ENCODE data around the gene CD180. TPM values are rescaled to one million over a fixed set of nuclear protein-coding genes. Genes with fewer than 3 reads are reported as not detected.

The CD180 gene
- total RNA-seq, 4 donors from 2014 or later = 0.10 to 0.56 (median 0.22) TPM; not detected in 1

- H3K36me3 ChIP-seq = no peaks in the 10 kb centered on the region
- intact Hi-C loops (cut with DNase I; ENCODE audit: low total_unique reads) = no loop called here
- no peaks in the 10 kb centered on the region for H3K9me3 ChIP-seq
- DNase-seq (no peak), ATAC-seq (no peak)
- no peak overlapping the region for H3K4me3 ChIP-seq
- H3K27me3 ChIP-seq = no peaks in the 10 kb centered on the region
- TF ChIP-seq CTCF (IDR thresholded peaks at IDR 0.05 in 4 of 5, conservative IDR thresholded peaks at IDR 0.05 in 1 of 5) (no peak), POLR2A (IDR thresholded peaks at IDR 0.05) (no peak)
- in situ Hi-C loops (cut with MboI; ENCODE audit: low sequenced_read_pairs in 4 of 4) = loop anchor here in 1 of 4 donors (25.0 kb wide), 1 partner anchor 881 kb away; no protein-coding TSS in a partner anchor
- no peak overlapping the region for H3K27ac ChIP-seq
- no peaks in the 10 kb centered on the region for H3K4me1 ChIP-seq
Measured at GRCh38 chr5:67192719-67193438, 3.7 kb downstream of the CD180 start.

GRCh38 chr5:67190861-67191260 is 5.7 kb downstream of the CD180 start:
- Histone ChIP-seq H3K36me3 (no peaks in the 10 kb centered on the region), H3K4me3 (no peak overlapping the region), H3K27me3 (no peaks in the 10 kb centered on the region), H3K9me3 (no peaks in the 10 kb centered on the region), H3K27ac (no peak overlapping the region), H3K4me1 (no peaks in the 10 kb centered on the region)
- TF ChIP-seq POLR2A (IDR thresholded peaks at IDR 0.05) (no peak), CTCF (IDR thresholded peaks at IDR 0.05 in 4 of 5, conservative IDR thresholded peaks at IDR 0.05 in 1 of 5) (no peak)
- intact Hi-C loops (cut with DNase I; ENCODE audit: low total_unique reads) = no loop called here
- in situ Hi-C loops (cut with MboI; ENCODE audit: low sequenced_read_pairs in 4 of 4) = loop anchor here in 1 of 4 donors (25.0 kb wide), 1 partner anchor 879 kb away; no protein-coding TSS in a partner anchor
- no peak for ATAC-seq
- no peak for DNase-seq

- Histone ChIP-seq H3K27ac (no peak overlapping the region), H3K36me3 (no peaks in the 10 kb centered on the region)
Measured at GRCh38 chr5:67190410-67190809, 6.2 kb downstream of the CD180 start.

GRCh38 chr5:67189931-67190330 is 6.7 kb downstream of the CD180 start:
- TF ChIP-seq CTCF (IDR thresholded peaks at IDR 0.05 in 4 of 5, conservative IDR thresholded peaks at IDR 0.05 in 1 of 5) (no peak), POLR2A (IDR thresholded peaks at IDR 0.05) (no peak)
- Histone ChIP-seq H3K9me3 (no peaks in the 10 kb centered on the region), H3K27ac (no peak overlapping the region), H3K4me1 (no peaks in the 10 kb centered on the region), H3K36me3 (no peaks in the 10 kb centered on the region), H3K27me3 (no peaks in the 10 kb centered on the region), H3K4me3 (no peak overlapping the region)
- no peak for ATAC-seq
- no peak for DNase-seq
- in situ Hi-C loops (cut with MboI; ENCODE audit: low sequenced_read_pairs in 4 of 4) = loop anchor here in 1 of 4 donors (25.0 kb wide), 1 partner anchor 878 kb away; no protein-coding TSS in a partner anchor
- intact Hi-C loops (cut with DNase I; ENCODE audit: low total_unique reads) = no loop called here

More at GRCh38 chr5:67190410-67190809, 6.2 kb downstream of the CD180 start:
- Histone ChIP-seq H3K4me1 (no peaks in the 10 kb centered on the region), H3K27me3 (no peaks in the 10 kb centered on the region), H3K9me3 (no peaks in the 10 kb centered on the region), H3K4me3 (no peak overlapping the region)
- DNase-seq = no peak
- intact Hi-C loops (cut with DNase I; ENCODE audit: low total_unique reads) (no loop called here), in situ Hi-C loops (cut with MboI; ENCODE audit: low sequenced_read_pairs in 4 of 4) (loop anchor here in 1 of 4 donors (25.0 kb wide), 1 partner anchor 878 kb away; no protein-coding TSS in a partner anchor)
- ATAC-seq = no peak
- TF ChIP-seq POLR2A (IDR thresholded peaks at IDR 0.05) (no peak), CTCF (IDR thresholded peaks at IDR 0.05 in 4 of 5, conservative IDR thresholded peaks at IDR 0.05 in 1 of 5) (no peak)

All from gastrocnemius medialis (tissue), 4 donors.